HCT116 (cell line): ENCODE results near the gene ZNF618. TPM values are rescaled to one million over a fixed set of nuclear protein-coding genes. Genes with fewer than 3 reads are reported as not detected.

Experiments used
- ATAC-seq: fragments of 200-7000 bp; cut with Tn5 transposase; 2 replicates; pipeline ENCODE4 v1.9.1; 2020; ENCODE audit warnings: mild to moderate bottlenecking, moderate library complexity
- BruUV-seq: library from RNA; stranded (reverse); fragments of 400-500 nt; replicated peaks from 2 replicates; lab custom pipeline; 2021; lab: Mats Ljungman, UMichigan
- CTCF ChIA-PET: fragments of 300-600 bp; sonication (Branson Sonifier 250); formaldehyde crosslinking; loops from one replicate; lab custom pipeline; 2021; ENCODE audit warnings: antibody characterized with exemption; lab: Charles Lee
- POLR2A ChIA-PET: fragments of 300-600, 350-600 bp; sonication (Branson Sonifier 250); formaldehyde crosslinking; loops from one replicate; lab custom pipeline; 2021; ENCODE audit warnings: antibody characterized with exemption; lab: Charles Lee
- RAD21 ChIA-PET, 2 experiments: fragments of 300-600 bp; sonication (Branson Sonifier 250); formaldehyde crosslinking; loops; one replicate each; lab custom pipeline; 2023; ENCODE audit warnings: low total read pairs in 2 of 2; ENCODE audit not compliant: uncharacterized antibody in 2 of 2, unreplicated experiment in 2 of 2, low non-redundant PET in 1 of 2; lab: Charles Lee
- DNase-seq: peaks from one replicate; pipeline ENCODE4 v3.0.0-alpha.2; 2010; ENCODE audit warnings: low read depth, low spot score
- H2AFZ ChIP-seq: fragments of 200-600 bp; shearing (Covaris generic), sonication (generic); 2 replicates; pipeline ENCODE4 v1.6.1; 2017; ENCODE audit warnings: low read depth, mixed run types, mixed read lengths, antibody characterized with exemption, low read length; ENCODE audit not compliant: poor library complexity, severe bottlenecking
- H3K27ac ChIP-seq: 2 replicates; pipeline ENCODE4 v1.5.1; 2012; ENCODE audit warnings: low read depth, low read length
- H3K27me3 ChIP-seq: fragments of 200-600 bp; sonication (generic); 2 replicates; pipeline ENCODE4 v1.6.1; 2016; ENCODE audit warnings: mixed run types, low read length, mixed read lengths; ENCODE audit not compliant: insufficient read depth
- H3K36me3 ChIP-seq, 2 experiments: fragments of 200-500 bp in 1 of 2; fragments of 200-600 bp in 1 of 2; sonication (Bioruptor generic) in 1 of 2; sonication (generic) in 1 of 2; 2 replicates each; pipeline versions ENCODE4 v1.5.1 to v1.6.1; 2014 to 2016; ENCODE audit warnings: low read length in 2 of 2, inconsistent platforms in 1 of 2, mixed read lengths in 1 of 2, mixed run types in 1 of 2; ENCODE audit not compliant: insufficient read depth in 2 of 2, control insufficient read depth in 1 of 2
- H3K4me1 ChIP-seq, 2 experiments: fragments of 200-600 bp in 1 of 2; sonication (generic) in 1 of 2; 2 replicates each; pipeline versions ENCODE4 v1.5.1 to v1.6.1; 2012 to 2017; ENCODE audit warnings: low read length in 2 of 2, inconsistent platforms in 1 of 2, mild to moderate bottlenecking in 1 of 2, mixed read lengths in 1 of 2, mixed run types in 1 of 2, moderate library complexity in 1 of 2; ENCODE audit not compliant: insufficient read depth in 2 of 2, control insufficient read depth in 1 of 2
- H3K4me2 ChIP-seq: fragments of 200-600 bp; sonication (generic); 2 replicates; pipeline ENCODE4 v1.6.1; 2017; ENCODE audit warnings: mixed run types, low read length, mixed read lengths
- H3K4me3 ChIP-seq, 2 experiments: fragments of 200-600 bp in 1 of 2; sonication (generic) in 1 of 2; replicated peaks in 1 of 2; 2 replicates each; pipeline ENCODE4 v1.5.1; 2011 to 2016; ENCODE audit warnings: low read length in 2 of 2, control low read depth in 1 of 2, low read depth in 1 of 2, mild to moderate bottlenecking in 1 of 2, mixed read lengths in 1 of 2, mixed run types in 1 of 2
- H3K79me2 ChIP-seq: fragments of 200-600 bp; sonication (generic); 2 replicates; pipeline ENCODE4 v1.6.1; 2017; ENCODE audit warnings: mild to moderate bottlenecking, mixed run types, low read length, moderate library complexity, mixed read lengths; ENCODE audit not compliant: insufficient read depth
- H3K9ac ChIP-seq: fragments of 200-600 bp; sonication (generic); 2 replicates; pipeline ENCODE4 v1.6.1; 2016; ENCODE audit warnings: low read length, mixed read lengths
- H3K9me2 ChIP-seq: fragments of 200-600 bp; sonication (generic), shearing (Covaris generic); 2 replicates; pipeline ENCODE4 v1.6.1; 2017; ENCODE audit warnings: mixed run types, mild to moderate bottlenecking, moderate library complexity; ENCODE audit not compliant: insufficient read depth
- H3K9me3 ChIP-seq, 2 experiments: fragments of 200-500 bp in 1 of 2; fragments of 200-600 bp in 1 of 2; sonication (Bioruptor generic) in 1 of 2; sonication (generic) in 1 of 2; 2 replicates each; pipeline ENCODE4 v1.6.1; 2014 to 2017; ENCODE audit warnings: low read length in 2 of 2, mixed read lengths in 2 of 2, inconsistent platforms in 1 of 2, low read depth in 1 of 2, mild to moderate bottlenecking in 1 of 2, mixed run types in 1 of 2, moderate library complexity in 1 of 2; ENCODE audit not compliant: control insufficient read depth in 1 of 2, insufficient read depth in 1 of 2
- H4K20me1 ChIP-seq: fragments of 200-600 bp; sonication (generic), shearing (Covaris generic); 2 replicates; pipeline ENCODE4 v1.6.1; 2017; ENCODE audit warnings: mixed run types, mild to moderate bottlenecking, moderate library complexity; ENCODE audit not compliant: insufficient read depth
- ELF1 ChIP-seq: IDR thresholded peaks from 2 replicates; pipeline ENCODE4 v1.6.1; 2012; ENCODE audit warnings: low read depth, borderline replicate concordance
- EZH2phosphoT487 ChIP-seq: fragments of 200-600 bp; IDR thresholded peaks from 2 replicates; pipeline ENCODE4 v1.6.1; 2018; ENCODE audit warnings: antibody characterized with exemption, borderline replicate concordance
- MAX ChIP-seq: IDR thresholded peaks from 2 replicates; pipeline ENCODE4 v1.6.1; 2012
- POLR2A ChIP-seq: IDR thresholded peaks from 2 replicates; pipeline ENCODE4 v1.7.0; 2011; ENCODE audit warnings: borderline replicate concordance; ENCODE audit not compliant: insufficient read depth, insufficient read length; ENCODE audit errors: extremely low read depth
- REST ChIP-seq: IDR thresholded peaks from 2 replicates; pipeline ENCODE4 v1.6.1; 2012; ENCODE audit warnings: low read depth
- SP1 ChIP-seq: IDR thresholded peaks from 2 replicates; pipeline ENCODE4 v1.6.1; 2012; ENCODE audit warnings: low read depth
- SRF ChIP-seq: IDR thresholded peaks from 2 replicates; pipeline ENCODE4 v1.6.1; 2012; ENCODE audit warnings: low read depth
- ZFX ChIP-seq: fragments of 450-650 bp; IDR thresholded peaks from 2 replicates; pipeline ENCODE4 v1.6.1; 2017
- ZNF274 ChIP-seq: fragments of 200-500 bp; sonication (Bioruptor generic); IDR thresholded peaks from 2 replicates; pipeline ENCODE4 v1.6.1; 2014; ENCODE audit warnings: mild to moderate bottlenecking, low read depth, low read length, inconsistent platforms
- intact Hi-C: fragments of 100-400 bp; cut with micrococcal nuclease; formaldehyde crosslinking; loops from 2 replicates; pipeline ENCODE4 v1.10.0; 2022
- total RNA-seq: library from RNA; stranded (reverse); gene quantifications from one replicate; pipeline ENCODE4 v1.2.1, GENCODE V29; 2021; ENCODE audit not compliant: unreplicated experiment

Gene ZNF618
- total RNA-seq, 1 experiment from 2014 or later: 13.5 TPM

GRCh38 chr9:114001794-114002261 lies 125.7 kb downstream of the ZNF618 start:
- Histone ChIP-seq H3K27ac (no peak overlapping the region), H3K4me1 (no peaks in the 10 kb centered on the region), H3K4me2 (no peak overlapping the region), H3K9me3 (no peaks in the 10 kb centered on the region), H3K36me3 (no peaks in the 10 kb centered on the region), H3K4me3 (no peak overlapping the region), H2AFZ (no peak overlapping the region), H3K27me3 (no peaks in the 10 kb centered on the region), H3K79me2 (no peaks in the 10 kb centered on the region), H3K9ac (no peak overlapping the region), H4K20me1 (no peaks in the 10 kb centered on the region), H3K9me2 (no peaks in the 10 kb centered on the region)
- intact Hi-C loops: no loop called here
- ChIA-PET RAD21 (no interaction called here), CTCF (no interaction called here), POLR2A (no interaction called here)
- DNase-seq (no peak), ATAC-seq (no peak)
- TF ChIP-seq POLR2A (no peak), MAX (no peak), EZH2phosphoT487 (no peak), REST (no peak), SP1 (no peak), SRF (no peak), ELF1 (no peak), ZNF274 (no peak), ZFX (no peak)
- BruUV-seq: no TSS peak
